HEK293T (cell line): ENCODE results near the gene FSTL4.

Experiments used
- ELF4 ChIP-seq: fragments of 450-650 bp; IDR thresholded peaks from 2 replicates; pipeline ENCODE4 v1.6.1; 2017; ENCODE audit warnings: antibody characterized with exemption
- FOXA1 ChIP-seq: fragments of 450-650 bp; IDR thresholded peaks from 2 replicates; pipeline ENCODE4 v1.6.1; 2016; ENCODE audit warnings: mild to moderate bottlenecking
- FOXK2 ChIP-seq: fragments of 450-650 bp; IDR thresholded peaks from 2 replicates; pipeline ENCODE4 v1.6.1; 2016; ENCODE audit warnings: mild to moderate bottlenecking
- HDGF ChIP-seq: fragments of 450-650 bp; IDR thresholded peaks from 2 replicates; pipeline ENCODE4 v1.6.1; 2017; ENCODE audit warnings: antibody characterized with exemption, borderline replicate concordance
- L3MBTL2 ChIP-seq: fragments of 450-650 bp; conservative IDR thresholded peaks from 2 replicates; pipeline ENCODE4 v1.6.1; 2016; ENCODE audit warnings: mild to moderate bottlenecking
- SP1 ChIP-seq: fragments of 450-650 bp; IDR thresholded peaks from 2 replicates; pipeline ENCODE4 v1.6.1; 2017
- SUZ12 ChIP-seq: fragments of 450-650 bp; IDR thresholded peaks from 2 replicates; pipeline ENCODE4 v1.6.1; 2016; ENCODE audit warnings: mild to moderate bottlenecking
- TF ChIP-seq, protein P1 (sequence below): fragments of 450-650 bp; IDR thresholded peaks from 2 replicates; pipeline ENCODE4 v1.6.1; 2016

DNA sequence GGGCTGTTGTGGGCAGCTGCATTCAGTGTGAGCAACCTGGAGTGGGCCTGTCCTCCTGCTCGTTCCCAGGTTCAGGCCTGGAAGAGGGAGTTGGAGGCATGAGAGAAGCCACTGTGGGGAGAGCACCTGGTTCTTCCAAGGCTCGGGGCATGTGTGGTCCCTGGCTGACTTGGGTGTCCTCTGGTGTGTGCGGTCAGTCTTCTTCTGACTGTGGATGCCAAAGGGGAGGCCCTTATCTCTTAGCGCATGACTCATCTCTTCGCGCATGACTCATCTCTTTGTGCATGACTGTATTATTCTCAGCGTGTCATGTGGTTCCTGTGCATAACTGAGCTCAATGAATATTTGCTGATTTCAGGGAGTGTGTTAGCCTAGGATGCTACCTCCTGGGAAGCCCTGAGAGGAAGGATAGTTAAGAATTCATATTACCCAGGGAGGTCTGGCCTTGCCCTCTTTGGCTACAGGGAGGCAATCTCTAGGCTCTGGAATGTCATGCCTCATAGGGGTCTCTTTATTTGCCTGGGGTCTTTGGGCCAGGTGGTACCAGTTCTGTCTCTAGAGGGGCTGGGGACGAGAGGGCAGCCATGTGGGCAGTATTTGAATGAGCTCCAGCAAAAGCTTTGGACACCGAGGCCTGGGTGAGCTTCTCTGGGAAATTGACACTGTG lies 371.8 kb downstream of the FSTL4 start:
- TF ChIP-seq SUZ12 (no peak), HDGF (no peak), ELF4 (no peak), SP1 (no peak), FOXA1 (no peak), FOXK2 (no peak), L3MBTL2 (no peak)
- TF ChIP-seq, protein P1, sequence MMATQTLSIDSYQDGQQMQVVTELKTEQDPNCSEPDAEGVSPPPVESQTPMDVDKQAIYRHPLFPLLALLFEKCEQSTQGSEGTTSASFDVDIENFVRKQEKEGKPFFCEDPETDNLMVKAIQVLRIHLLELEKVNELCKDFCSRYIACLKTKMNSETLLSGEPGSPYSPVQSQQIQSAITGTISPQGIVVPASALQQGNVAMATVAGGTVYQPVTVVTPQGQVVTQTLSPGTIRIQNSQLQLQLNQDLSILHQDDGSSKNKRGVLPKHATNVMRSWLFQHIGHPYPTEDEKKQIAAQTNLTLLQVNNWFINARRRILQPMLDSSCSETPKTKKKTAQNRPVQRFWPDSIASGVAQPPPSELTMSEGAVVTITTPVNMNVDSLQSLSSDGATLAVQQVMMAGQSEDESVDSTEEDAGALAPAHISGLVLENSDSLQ = no peak
